GM18505 (cell line): ENCODE results near the gene TRAF2.

ENCODE experiments used
- ATAC-seq: cut with Tn5 transposase; IDR thresholded peaks from one replicate; pipeline ENCODE4 v1.9.1; 2021; ENCODE audit not compliant: unreplicated experiment
- POLR2A ChIP-seq: IDR thresholded peaks from 4 replicates; pipeline ENCODE4 v1.6.1; 2011; ENCODE audit warnings: borderline replicate concordance; ENCODE audit not compliant: insufficient read depth, insufficient read length; ENCODE audit errors: extremely low read depth

The TRAF2 gene

GRCh38 chr9:136917902-136918301 is 31.6 kb downstream of the TRAF2 start:
- ATAC-seq: no peak
- no peak for TF ChIP-seq POLR2A

- ATAC-seq: no peak
- TF ChIP-seq POLR2A: no peak
Measured at GRCh38 chr9:136920069-136920468, 33.8 kb downstream of the TRAF2 start.

GRCh38 chr9:136920734-136921231 is 34.5 kb downstream of the TRAF2 start:
- TF ChIP-seq POLR2A: no peak
- no peak for ATAC-seq

- no peak for TF ChIP-seq POLR2A
- ATAC-seq: no peak
Measured at GRCh38 chr9:136921307-136921706, 35.0 kb downstream of the TRAF2 start.

GRCh38 chr9:136921718-136922117 is 35.4 kb downstream of the TRAF2 start:
- ATAC-seq: no peak
- TF ChIP-seq POLR2A: no peak

- no peak for TF ChIP-seq POLR2A
- ATAC-seq: no peak
Measured at GRCh38 chr9:136922540-136922939, 36.2 kb downstream of the TRAF2 start.

GRCh38 chr9:136923881-136924280 is 37.6 kb downstream of the TRAF2 start:
- no peak for TF ChIP-seq POLR2A

GRCh38 chr9:136925414-136926153 is 39.3 kb downstream of the TRAF2 start:
- no peak for TF ChIP-seq POLR2A
- no peak for ATAC-seq

More at GRCh38 chr9:136923881-136924280, 37.6 kb downstream of the TRAF2 start:
- ATAC-seq: no peak

- no peak for ATAC-seq
- TF ChIP-seq POLR2A: no peak
Measured at GRCh38 chr9:136926154-136926704, 39.9 kb downstream of the TRAF2 start.

- ATAC-seq: no peak
- no peak for TF ChIP-seq POLR2A
Measured at GRCh38 chr9:136926749-136927148, 40.4 kb downstream of the TRAF2 start.

- ATAC-seq: no peak
- TF ChIP-seq POLR2A: no peak
Measured at GRCh38 chr9:136927343-136928271, 41.3 kb downstream of the TRAF2 start.

GRCh38 chr9:136928591-136928990 is 42.3 kb downstream of the TRAF2 start:
- no peak for ATAC-seq
- no peak for TF ChIP-seq POLR2A

- no peak for ATAC-seq
- TF ChIP-seq POLR2A: no peak
Measured at GRCh38 chr9:136930014-136930413, 43.7 kb downstream of the TRAF2 start.
